Iris pigment epithelial cell (primary cell): ENCODE data around the gene RGS9.

ENCODE experiments used
- DNase-seq: peaks from one replicate; pipeline ENCODE4 v3.0.0-alpha.2; 2011; ENCODE audit warnings: low read depth

Gene RGS9

DNA sequence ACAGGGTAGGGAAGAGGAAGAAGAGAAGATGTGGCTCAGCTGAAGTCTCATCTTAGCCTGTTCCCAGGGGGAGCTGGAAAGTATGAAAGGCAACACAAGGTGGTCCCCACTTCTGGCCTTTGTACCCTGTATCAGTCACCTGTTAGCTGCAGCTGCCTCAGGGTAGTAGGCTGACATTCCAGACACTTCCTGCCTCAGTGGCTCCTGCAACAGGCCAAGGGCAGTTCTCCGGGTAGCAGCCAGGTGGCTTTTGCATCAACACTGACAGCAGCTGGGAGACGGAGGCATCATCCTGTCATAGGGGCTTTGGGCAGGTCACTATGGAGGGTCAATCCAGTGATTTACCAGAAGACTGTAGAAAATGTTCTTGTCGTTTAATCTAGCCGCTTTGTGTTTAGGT is 124.0 kb downstream of the RGS9 start:
- no peak for DNase-seq

DNA sequence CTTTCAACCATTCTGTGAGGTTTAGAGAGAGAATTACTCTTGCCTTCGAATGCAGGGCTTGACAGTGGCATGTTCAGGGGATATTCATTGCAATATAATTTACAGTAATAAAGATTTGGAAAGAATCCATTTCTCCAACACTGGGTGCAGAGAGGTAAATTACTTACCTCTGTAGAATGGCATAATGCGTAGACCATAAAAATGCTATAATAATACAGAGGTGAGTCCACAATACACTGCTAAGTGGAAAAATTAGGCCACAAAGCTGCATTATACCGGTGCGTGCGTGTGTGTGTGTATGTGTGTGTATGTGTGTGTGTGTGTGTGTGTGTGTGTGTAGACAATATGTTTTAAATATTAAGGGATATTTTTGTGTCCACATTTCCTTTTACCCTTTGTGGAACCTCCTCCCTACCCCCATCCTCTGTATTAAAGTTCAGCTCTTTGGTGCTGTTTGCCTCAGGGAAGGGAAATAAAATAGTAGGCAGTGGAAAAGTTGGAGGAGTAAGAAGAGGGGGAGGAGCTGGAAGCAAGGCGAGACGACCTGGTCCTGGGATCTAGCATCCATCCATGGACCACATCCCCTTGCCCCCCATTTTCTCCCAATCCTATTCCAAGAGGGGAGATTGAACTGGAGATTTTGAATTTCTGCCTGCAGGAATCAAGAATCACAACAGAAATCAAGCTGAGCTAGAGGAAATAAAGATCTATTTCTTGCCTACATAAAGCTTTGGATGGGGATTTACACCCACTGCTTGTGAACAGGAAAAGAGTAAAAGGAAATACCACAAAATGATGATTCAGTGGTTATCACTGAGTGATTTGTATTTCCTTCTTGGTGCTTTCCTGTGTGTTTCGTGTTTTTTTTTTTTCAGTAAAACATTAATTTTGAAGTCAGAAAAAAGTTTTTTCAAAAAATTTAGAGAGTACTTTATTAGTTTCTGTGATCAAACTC is 124.8 kb downstream of the RGS9 start:
- peak; percentile 51 for DNase-seq

DNA sequence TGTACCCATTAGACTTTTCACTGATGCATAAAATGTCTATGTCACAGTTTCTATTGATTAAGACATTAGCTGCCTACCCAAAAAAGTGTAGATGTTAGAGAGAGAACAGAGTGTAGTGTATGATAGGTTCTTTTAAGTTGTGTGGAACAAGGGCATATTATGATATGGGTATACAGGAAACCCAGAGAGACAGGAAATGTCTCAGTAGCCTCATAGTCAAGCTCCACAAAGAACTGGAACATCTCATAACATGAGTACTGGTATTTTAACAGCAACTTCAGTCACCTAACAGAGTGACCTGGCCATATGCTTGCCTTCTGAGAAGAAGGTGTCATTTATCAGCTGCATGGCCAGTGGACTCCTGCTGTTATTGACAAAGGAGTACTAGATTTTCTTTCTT is 128.1 kb downstream of the RGS9 start:
- DNase-seq, result no peak

DNA sequence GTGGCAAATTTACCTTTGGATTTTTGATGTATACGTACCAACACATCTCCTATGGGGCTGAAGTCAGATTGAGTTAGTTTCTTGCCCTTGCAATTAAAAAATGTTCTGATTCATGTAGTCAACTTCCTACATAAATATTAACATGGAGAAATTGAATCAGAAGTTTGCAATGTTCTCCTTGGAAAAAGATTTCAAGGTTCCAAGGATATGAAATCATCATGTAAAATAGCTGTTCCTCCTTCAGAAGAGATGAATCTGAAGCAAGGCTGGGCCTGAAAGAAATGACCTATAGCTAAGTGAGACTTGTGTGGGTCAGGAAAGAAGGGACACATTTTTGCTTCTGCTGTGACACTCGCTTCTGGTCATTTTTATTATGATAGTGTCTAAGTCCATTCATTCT is 131.7 kb downstream of the RGS9 start:
- peak; percentile 55 for DNase-seq

DNA sequence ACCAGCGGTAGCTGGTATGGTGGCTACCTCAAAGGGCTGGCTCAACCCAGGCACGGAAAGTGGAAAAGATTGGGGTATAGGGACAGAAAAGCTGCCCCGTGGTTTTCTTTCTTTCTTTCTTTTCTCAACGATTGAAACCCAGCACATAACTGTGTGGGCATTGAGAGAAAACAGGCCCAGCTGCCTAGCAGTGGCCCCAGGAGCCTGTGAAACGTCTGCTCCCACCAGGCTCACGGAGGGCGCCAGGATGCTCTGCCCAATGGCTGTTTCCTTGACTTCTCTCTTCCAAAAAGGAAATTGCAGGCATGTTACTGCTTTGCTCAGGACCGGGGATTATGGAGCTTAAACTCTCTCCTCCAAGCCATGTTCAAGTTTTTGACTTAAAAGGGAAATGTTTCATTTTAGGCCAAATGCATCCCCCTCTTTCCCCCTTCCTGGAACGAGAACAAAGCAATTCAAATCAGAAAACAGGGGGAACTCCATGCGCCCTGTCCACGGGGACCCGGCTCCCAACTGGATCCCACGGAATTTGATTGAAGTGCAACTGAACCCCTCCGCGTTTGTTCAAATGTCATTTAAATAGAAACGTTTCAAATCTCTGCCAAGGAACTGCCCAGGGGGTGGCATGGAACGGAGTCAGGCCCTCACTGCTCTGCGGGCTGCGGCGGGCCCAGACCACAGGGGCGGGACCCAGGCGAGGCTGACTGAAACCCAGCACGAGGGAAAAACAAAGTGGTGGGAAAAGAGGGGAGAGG is 133.5 kb downstream of the RGS9 start:
- peak; percentile 11 for DNase-seq

DNA sequence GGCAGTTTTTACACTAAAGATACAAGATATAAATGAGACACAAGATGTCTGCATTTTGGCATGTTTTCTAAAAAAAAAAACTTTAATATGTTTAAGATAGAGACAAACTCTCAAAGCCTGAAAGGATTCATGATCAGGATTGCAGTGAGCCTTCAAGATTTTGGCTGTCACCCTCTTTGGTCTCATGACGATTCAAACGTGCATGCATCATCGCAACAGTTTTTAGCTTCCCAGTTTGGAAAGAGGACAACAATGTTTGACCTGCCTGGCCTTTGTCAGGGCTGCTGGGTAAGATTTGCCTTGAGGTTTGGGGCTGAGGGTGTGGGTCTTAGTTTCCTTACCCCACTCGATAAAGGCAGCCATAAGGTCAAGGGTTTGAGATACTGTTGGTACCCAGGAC is 134.1 kb downstream of the RGS9 start:
- no peak for DNase-seq
